NCI-H2081 treated with DMSO at 0.1 percent for 48 hours (cell line): ENCODE results near the gene CIAO1.
A peak's percentile ranks its signal among the peaks of the same experiment; 100 is the strongest.
"Not testable (repeated sequence)": the region's sequence is repeated elsewhere in the genome, so short reads cannot be mapped to it uniquely, and the experiment has no call there.

Experiments
- DNase-seq: peaks from one replicate; lab custom pipeline; 2025; lab: John Stamatoyannopoulos, UW

Gene CIAO1

GRCh38 chr2:96276787-96277499, 10.9 kb downstream of the CIAO1 start:
- DNase-seq, result no peak

GRCh38 chr2:96287273-96287856, 21.3 kb downstream of the CIAO1 start:
- DNase-seq, result no peak

GRCh38 chr2:96291751-96292150, 25.7 kb downstream of the CIAO1 start:
- DNase-seq, result no peak

DNA sequence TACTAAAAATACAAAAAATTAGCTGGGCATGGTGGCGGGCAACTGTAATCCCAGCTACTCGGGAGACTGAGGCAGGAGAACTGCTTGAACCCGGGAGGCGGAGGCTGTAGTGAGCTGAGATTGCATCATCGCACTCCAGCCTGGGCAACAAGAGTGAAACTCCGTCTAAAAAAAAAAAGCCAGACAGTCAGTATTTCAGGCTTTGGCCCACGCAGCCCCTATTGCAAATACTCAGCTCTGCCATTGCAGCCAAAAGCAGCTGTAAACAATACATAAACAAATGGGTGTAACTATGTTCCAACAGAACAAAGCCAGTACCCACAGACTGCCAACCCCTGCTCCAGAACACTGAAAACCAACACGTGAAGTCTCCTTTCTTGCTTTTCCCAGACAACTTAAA, 28.2 kb downstream of the CIAO1 start:
- not testable (repeated sequence) for DNase-seq

DNA sequence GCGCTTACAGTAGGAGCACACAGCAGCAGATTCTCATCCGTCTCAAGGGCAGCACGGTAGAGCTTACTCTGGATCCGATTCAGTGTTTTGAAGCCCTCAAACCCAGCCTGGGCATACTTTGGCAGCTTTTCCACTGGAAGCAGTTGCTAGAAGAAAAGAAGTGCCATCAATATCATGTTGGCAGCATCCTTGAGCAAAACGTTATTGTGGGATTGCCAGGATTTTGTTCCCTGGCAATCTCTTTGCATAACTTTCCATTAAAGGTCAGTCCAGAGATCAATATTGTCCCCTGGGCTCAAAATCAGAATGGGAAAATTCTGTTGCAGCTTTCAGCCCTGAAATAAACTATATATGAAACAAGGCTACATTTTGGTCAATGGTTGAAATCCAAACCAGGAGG, 30.9 kb downstream of the CIAO1 start:
- no peak for DNase-seq

- no peak for DNase-seq
Measured at GRCh38 chr2:96301865-96302264, 35.8 kb downstream of the CIAO1 start.

GRCh38 chr2:96304606-96305005, 38.6 kb downstream of the CIAO1 start:
- no peak for DNase-seq

- DNase-seq, result peak; percentile 36
Measured at GRCh38 chr2:96305091-96305978, 39.3 kb downstream of the CIAO1 start, which contains the start of gene SNRNP200. SNRNP200 (minus strand) TSS chr2:96305546; CDS start chr2:96305437, 109 bp downstream.

DNA sequence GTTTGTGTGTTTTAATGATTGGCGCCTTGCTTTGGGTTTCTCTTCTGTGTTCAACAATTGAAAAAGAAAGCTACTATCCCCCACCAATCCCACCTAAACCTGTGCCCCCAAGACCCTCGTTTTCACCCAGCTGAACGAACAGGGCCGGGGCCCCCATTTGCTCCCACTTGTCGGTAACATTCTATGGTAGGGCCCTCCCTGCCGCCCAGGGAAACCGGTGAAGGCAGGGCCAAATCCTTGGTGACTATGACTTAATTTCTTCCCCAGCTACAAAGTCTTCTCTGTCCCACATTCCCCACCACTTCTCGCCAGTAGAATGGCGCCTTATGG, 39.9 kb downstream of the CIAO1 start:
- DNase-seq, result no peak

GRCh38 chr2:96306370-96306769, 40.3 kb downstream of the CIAO1 start:
- DNase-seq, result no peak

- no peak for DNase-seq
Measured at GRCh38 chr2:96308248-96308647, 42.2 kb downstream of the CIAO1 start.

GRCh38 chr2:96315005-96315399, 49.0 kb downstream of the CIAO1 start:
- DNase-seq, result no peak

GRCh38 chr2:96315400-96316071, 49.5 kb downstream of the CIAO1 start:
- no peak for DNase-seq

DNA sequence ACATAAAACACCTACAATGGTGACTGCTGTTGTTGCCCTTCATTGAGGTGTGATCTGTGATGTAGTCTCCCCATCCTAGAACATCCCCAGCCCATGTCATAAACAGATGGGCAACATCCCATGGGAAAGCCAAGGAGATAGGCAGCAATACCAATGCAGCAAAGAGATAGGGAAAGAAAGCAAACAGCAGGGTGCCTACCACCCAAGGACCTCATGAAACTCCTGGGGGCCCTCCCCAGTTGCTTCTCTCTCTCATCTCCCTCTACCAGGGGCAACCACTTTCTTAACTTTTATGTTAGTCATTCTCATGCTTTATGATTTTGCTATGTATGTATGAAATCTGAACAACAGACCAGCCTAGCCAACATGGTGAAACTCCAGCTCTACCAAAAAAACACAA, 51.0 kb downstream of the CIAO1 start:
- no peak for DNase-seq

DNA sequence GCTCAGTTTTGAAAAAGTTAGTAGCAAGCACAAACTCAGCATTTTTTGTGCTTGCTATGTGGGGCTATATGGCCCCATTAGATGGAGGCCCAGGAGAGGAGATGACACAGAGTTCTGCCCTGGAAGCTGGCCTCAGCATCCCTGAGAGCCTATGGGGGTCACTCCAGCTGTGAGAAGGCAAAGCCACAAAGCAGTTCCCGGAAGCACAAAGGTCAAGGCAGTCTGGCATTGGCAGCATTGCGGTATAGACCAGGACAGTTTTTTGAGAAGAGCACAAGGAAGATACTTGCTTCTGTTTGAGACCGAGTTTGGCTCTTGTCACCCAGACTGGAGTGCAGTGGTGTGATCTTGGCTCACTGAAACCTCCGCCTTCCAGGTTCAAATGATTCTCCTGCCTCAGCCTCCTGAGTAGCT, 51.6 kb downstream of the CIAO1 start:
- DNase-seq, result no peak

- DNase-seq, result no peak
Measured at GRCh38 chr2:96318723-96319122, 52.7 kb downstream of the CIAO1 start.

DNA sequence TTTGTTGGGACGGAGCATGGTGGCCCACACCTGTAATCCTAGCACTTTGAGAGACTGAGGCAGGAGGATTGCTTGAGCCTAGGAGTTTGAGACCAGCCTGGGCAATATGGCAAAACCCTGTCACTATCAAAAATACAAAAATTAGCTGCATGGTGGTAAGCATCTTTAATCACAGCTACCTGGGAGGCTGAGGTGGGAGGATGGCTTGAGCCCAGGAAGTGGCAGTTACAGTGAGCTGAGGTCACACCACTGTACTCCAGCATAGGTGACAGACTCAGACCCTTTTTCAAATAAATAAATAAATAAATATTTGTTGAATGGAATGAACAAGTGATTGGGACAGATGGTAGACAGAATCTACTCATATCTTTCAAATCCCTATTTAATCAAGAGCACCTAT, 53.4 kb downstream of the CIAO1 start:
- DNase-seq, result no peak

- no peak for DNase-seq
Measured at GRCh38 chr2:96320326-96320725, 54.3 kb downstream of the CIAO1 start.

DNA sequence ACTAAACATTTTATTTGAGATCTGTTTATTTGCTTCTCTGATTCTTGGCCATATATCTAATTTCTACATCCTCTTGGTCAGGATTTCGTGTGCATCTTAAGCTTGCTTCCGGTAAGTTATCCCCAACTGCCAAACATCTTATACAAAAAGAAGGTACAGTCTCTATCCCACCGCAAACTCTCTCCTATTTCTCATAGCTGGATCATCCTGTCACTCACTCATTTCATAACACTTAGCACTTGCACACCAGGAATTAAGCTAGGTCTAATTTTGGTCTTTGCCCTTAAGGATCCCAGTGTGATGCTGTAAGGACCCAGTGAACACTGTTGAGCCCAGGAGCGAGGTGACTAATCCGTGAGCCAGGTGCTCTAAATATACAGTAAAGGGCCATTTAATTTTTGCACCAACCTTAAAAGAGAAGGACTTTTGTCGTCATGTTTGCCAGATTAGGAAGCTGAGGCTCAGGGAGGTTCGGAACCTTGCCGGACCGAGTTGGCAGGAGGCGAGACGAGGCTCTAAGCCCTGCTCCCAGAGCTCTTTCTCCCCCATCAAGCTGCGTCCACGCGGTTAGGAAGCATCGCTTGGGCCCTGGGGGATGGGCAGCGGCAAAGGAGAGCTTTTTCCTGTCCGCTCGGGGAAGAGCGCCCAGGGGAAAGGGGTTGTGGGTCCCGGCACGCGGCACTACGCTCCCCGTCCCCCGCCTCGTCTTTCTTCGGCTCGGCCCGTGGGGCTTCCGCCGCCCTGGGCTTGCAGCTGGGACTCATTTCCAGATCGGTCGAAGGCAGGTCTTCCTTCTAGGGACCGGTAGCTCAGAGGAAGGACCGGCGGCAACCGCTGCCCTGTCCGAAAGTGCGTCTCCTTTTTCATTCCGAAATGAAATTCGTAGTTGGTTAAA, 55.0 kb downstream of the CIAO1 start:
- DNase-seq, result no peak
